Prostate gland (tissue), 2 donors: Measurements from ENCODE around the gene GSS.

Experiments used
- CTCF ChIP-seq, 4 experiments: fragments of 200-600 bp in 2 of 4; fragments of 450-650 bp in 2 of 4; sonication (generic) in 2 of 4; IDR thresholded peaks; 1 replicate in 3 of 4; 2 replicates in 1 of 4; pipeline ENCODE4 v1.5.1; 2016 to 2019; ENCODE audit warnings: antibody characterized with exemption in 4 of 4, mild to moderate bottlenecking in 2 of 4, moderate library complexity in 2 of 4
- POLR2A ChIP-seq: fragments of 450-650 bp; IDR thresholded peaks from one replicate; pipeline ENCODE4 v1.6.1; 2016; ENCODE audit warnings: antibody characterized with exemption, mild to moderate bottlenecking
- POLR2AphosphoS5 ChIP-seq: sonication (generic); formaldehyde crosslinking; IDR thresholded peaks from one replicate; pipeline ENCODE4 v1.6.1; 2017; ENCODE audit warnings: antibody characterized with exemption

- TF ChIP-seq CTCF (IDR thresholded peaks at IDR 0.05) (no peak), POLR2AphosphoS5 (no peak), POLR2A (no peak)
These were observed 39.6 kb upstream of the GSS start for GRCh38 chr20:34995192-34995591.
